GM21526 (cell line): ENCODE results near the gene KTN1.

Experiments used
- ATAC-seq: cut with Tn5 transposase; IDR thresholded peaks from one replicate; pipeline ENCODE4 v1.9.1; 2021; ENCODE audit warnings: moderate library complexity; ENCODE audit not compliant: unreplicated experiment, low FRiP score

The KTN1 gene

DNA sequence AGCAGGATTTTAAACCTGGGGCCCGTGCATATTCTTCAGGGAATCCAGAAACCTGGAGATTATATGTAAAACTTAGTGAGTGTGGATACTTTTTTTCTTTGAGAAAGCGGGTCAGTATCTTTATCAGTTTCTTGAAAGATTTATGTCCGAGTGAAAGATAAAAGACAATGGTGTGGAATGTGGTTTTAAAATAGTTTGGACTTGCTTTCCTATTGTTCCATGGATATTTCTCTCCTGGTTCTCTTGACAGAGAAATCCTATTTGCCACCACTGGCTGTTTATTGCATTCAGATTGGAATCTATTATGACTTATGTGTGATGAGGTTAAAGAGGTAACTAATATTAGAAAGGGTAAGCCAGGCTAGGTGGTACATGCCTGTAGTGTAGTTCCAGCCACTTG lies 27.4 kb downstream of the KTN1 start:
- ATAC-seq: no peak

DNA sequence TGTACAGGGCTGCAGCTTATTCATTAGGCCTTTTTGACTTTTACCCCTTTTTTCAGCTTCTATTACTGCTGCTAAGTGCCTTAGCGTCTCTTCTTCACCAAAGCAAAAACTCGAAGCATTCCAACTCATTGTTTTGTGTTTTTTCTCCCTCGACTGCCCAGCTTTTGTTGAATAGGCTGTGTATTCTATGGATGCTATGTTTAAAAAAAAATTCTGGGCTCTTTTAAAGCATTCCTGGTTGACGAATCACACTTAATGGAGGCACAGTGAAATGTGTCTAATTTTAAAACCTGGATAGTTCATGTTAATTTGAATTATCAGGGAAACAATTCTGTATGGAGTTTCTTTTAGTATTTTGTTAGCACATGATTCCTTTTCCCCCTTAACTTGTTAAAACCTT lies 29.7 kb downstream of the KTN1 start:
- no peak for ATAC-seq

DNA sequence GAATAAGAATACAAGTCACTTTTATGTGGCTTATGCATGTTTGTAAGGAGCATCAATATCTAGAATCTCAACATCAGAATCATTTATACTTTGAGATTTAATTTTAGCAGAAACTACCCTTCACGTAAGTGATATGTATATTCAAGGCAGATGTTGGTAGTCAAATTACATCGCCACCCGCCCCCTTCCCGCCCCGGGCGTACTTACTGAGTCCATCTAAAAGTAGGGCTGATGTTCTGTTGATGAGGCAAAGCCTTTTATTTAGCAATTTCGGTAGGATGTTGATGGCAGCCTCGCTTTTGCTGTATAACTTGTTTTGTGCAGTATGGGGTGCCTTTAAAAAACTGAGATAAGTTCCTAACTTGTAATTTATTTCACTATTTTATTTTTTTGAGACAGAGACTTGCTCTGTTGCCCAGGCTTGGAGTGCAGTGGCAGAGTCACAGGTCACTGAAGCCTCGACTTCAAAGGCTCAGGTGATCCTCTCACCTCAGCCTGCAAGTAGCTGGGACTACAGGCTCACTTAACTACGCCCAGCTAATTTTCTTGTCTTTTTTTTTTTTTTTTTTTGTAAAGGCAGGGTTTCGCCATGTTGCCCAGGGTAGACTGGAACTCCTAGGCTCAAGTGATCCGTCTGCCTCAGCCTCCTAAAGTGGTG lies 30.8 kb downstream of the KTN1 start:
- ATAC-seq: no peak

DNA sequence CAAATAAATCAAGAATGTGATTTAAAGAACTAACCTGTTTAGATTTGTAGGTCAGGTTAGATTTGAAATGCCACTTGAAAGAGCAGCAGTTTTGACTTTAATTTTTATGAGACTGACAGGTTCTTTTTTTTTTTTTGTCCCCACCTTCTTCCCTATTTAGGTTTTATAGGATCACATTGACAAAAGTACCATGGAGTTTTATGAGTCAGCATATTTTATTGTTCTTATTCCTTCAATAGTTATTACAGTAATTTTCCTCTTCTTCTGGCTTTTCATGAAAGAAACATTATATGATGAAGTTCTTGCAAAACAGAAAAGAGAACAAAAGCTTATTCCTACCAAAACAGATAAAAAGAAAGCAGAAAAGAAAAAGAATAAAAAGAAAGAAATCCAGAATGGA lies 31.9 kb downstream of the KTN1 start:
- ATAC-seq: no peak

DNA sequence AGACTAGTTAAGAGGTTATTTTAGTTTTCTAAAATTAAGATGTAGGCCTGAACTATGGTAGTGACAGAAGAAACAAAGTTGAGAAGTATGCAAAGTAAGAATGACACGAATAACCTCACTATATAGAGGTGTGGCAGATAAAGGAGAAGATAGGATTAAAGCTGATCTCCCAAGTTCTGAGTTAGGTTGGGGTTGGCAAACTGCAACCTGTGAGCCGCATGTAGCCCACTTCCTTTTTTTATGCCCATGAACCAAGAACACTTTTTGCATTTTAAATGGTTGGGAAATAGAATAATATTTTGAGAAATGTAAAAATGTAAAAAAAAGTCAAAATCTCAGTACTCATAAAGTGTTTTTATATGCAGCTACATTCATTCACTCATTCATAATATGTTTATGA lies 34.3 kb downstream of the KTN1 start:
- ATAC-seq: no peak

DNA sequence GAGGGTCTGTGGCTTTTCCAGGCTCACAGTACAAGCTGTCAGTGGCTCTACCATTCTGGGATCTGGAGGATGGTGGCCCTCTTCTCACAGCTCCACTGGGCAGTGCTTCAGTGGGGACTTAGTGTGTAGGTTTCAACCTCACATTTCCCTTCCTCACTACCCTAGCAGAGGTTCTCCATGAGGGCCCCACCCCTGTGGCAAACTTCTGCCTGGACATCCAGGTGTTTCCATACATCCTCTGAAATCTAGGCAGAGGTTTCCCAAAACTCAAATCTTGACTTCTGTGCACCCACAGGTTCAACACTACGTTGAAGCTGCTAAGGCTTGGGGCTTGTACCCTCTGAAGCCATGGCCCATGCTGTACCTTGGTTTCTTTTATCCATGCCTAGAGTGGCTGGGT lies 40.3 kb downstream of the KTN1 start:
- ATAC-seq: no peak

DNA sequence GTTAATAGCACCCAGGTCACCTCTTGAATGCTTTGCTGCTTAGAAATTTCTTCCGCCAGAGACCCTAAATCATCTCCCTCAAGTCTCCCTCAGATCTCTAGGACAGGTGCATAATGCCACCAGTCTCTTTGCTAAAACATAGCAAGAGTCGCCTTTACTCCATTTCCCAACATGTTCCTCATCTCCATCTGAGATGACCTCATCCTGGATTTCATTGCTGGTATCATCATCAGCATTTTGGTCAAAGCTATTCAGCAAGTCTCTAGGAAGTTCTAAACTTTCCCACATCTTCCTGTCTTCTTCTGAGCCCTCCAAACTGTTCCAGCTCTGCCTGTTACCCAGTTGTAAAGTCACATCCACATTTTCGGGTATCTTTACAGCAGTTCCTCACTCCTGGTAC lies 41.0 kb downstream of the KTN1 start:
- no peak for ATAC-seq

DNA sequence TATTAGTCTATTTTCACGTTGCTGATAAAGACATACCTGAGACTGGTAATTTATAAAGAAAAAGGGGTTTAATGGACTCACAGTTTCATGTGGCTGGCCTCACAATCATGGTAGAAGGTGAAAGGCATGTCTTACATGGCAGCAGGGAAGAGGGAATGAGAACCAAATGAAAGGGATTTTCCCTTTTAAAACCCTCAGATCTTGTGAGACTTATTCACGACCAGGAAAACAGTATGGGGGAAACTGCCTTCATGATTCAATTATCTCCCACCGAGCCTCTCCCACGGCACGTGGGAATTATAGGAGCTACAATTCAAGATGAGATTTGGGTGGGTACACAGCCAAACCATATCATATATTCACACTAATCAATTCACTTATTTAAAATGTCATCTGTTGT lies 41.4 kb downstream of the KTN1 start:
- ATAC-seq: no peak

DNA sequence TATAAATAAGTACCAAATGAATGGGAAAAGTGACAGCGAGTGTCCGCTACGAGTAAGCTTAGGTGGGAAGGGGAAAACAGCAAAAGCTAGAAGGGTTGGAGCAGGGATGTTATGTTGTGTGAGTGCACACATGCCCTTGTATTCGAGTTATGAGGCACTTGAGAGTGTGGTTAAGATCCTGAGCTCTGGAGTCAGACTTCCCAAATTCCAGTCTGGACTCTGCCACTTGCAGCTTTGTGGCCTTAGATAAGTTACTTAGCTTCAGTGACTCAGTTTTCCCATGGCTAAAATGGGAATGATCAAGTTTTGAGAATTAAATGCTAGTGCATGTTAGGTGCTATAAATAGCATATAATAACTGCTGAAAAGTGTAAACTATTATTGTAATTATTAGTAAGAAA lies 44.9 kb downstream of the KTN1 start:
- ATAC-seq: no peak

DNA sequence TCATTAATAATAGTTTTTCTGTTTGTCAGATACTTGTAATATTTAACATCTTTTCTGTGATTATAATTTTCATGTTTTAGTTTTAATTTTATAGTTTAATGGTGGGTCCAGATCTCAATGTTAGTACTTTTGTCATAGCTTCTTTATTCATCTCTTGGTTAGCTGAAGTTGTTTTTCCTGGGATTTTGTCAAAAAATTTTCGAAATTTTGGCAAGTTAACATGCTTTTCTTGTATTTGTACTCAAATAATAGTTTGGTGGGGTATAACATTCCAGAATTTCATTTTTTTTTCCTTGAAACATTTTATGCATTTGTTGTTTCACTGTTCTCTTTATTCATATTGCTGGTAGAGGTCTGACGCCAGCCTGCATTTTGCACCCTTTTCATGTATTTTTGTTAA lies 45.5 kb downstream of the KTN1 start:
- no peak for ATAC-seq

DNA sequence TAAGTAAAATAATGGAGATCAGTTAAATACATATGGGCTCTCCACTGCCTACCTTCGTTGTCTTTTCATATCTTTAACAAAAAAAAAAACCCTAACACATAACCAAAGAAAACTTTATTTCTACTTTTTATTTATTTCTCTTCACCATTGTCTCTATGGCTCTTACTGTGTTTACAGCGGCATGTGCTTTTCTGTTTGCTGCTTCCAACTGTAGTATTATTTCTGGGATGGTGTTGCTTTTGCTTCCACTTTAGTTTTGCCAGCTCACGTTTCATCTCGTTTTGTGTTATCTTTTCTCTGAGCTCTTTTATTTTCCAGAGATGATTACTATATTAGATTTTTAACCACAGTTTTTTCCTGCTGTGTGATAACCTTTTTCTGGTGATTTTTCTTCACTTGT lies 46.1 kb downstream of the KTN1 start:
- no peak for ATAC-seq

DNA sequence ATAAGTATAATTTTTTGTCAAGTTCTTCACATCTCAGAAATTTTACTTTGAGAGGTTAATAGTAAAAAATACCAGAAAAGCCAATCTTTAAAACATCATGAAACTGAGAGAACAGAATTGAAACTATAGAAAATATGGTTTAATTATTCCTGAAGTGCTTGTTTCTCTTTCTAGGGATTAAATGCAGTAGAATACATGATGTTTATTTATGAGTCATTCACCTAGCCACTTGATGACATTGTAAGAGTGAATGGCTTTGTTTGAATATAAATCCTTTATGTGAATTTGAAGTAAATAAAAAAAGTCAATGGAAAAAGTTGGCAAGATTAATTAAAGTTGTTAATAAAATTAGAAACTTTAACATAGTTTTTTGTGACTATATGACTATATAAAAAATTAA lies 48.4 kb downstream of the KTN1 start:
- ATAC-seq: no peak

DNA sequence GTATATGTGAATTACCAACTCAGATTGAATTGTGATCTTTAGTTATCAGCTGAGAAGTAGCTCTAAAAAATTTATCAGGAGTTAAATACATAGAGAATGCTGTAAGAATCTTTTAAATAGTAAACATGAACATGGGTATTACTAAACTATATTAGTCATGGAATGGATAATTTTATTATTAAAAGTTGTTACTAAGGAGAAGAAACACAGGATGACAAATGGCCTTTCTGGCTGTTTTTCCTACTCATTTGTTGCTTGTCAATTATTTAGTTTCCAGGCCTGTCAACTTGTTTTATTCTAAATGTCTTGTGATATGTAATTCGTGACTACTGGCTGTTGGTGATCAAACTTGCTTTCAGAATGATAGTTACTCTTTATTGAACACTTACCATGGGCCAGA lies 58.7 kb downstream of the KTN1 start:
- ATAC-seq: no peak

DNA sequence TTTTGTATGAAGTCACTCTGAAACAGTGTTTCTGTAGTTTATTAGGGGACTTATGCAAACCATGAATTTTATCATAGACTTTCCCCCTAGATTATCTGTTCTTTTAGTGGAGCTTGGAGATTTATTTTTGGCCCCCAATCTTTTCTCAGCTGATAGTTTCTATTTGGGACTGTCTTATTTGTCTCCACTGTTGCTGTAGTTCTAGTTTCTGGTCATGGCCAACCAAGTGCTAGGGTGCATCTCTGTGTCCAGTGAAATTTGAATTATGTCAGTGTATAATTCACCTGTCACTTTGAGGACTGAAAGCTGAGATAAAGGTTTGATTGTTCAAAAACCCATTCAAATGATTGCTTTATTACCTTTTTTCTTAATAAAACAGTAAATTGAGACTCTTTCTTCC lies 61.3 kb downstream of the KTN1 start:
- no peak for ATAC-seq

DNA sequence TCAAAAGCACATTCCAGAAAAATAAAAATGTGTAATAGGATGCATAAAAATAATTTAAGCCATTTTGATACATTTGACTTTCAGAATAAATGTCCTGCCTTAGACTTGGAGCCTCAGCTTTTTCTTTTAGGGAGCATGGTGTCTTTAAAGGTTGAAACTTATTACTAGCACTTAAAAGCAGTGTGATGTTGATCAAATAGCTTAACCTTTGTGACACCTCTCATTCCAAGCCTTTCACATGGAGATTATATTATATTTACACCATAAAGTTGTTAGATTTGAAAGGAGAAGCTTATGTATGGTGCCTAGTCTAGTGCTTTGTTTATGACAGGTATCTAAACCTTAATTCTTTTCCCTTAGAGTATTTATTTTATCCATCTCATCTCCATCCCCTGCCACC lies 61.9 kb downstream of the KTN1 start:
- no peak for ATAC-seq

DNA sequence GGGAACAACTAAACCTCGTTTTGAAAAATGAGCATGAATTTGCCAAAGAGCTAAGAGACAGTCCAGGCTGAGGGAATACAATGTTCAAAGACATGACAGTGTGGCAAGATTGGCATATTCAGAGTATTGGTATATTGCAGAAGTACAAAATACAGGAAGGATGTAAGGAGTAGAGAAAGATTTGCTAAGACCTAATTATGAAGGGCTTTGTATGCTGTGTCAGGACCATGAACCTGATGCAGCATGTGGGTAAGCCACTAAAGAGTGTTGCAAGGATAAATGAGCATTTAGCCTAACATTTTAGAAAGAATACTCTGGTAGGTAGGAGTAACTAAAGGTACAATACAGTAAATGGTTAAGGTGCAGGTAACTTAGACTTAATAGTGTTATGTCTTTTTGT lies 65.1 kb downstream of the KTN1 start:
- no peak for ATAC-seq

DNA sequence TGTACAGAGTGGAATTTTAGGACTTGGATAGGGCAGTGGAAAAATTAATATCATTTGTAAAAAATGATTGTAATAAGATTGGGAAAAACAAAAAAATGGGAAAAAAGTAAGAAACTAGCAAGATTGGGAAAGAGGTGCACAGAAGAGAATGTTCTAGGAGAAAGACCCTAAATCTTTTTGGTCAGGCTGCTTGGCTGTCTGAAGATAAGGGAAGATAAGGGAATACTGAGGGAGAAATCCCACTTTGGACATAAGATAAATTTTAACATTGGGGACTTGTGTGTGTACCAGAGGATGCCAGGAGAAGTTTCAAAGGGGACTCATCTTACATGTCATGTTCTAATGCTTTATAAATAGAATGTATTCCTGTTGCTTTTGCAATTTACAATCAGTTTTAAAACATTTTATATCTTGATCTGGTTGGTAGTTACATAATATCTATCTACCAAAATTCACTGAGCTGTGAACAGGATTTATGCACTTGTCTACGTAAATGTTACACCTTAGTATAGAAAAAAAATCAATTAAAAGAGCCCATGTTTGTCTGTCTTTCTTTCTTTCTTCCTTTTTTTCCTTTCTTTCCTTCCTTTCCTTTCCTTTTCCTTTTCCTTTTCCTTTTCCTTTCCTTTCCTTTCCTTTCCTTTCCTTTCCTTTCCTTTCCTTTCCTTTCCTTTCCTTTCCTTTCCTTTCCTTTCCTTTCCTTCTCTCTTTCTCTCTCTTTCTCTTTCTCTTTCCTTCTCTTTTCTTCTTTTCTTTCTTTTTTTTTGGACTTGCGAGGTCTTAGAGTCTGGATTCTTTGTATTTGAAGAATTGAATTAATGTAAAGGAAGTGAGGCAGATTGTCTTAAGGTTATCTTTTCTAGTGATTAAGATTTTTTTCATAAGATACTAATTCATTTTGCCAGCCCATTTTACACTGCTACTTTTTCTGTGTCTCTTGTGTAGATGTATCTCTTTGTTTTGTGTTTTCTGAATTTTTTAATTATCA lies 66.1 kb downstream of the KTN1 start:
- ATAC-seq: no peak

DNA sequence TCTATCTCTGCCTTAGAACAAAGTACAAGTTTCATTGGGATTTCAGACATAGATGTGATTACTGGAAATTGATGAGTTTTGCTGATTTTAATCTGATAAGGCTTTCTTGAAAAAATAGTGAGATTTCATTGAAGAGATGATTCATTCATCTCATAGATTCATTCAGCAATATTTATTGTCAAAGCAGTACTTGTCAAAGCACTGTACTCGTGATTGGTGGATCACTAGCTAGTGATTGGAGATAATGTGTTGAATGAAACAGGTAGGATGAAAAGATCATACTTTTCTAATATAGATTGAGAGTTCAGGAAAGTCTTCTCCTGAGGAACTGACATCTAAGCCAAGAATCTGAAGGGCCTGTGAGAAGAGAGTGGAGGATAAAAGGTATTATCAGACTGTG lies 71.0 kb downstream of the KTN1 start:
- no peak for ATAC-seq

DNA sequence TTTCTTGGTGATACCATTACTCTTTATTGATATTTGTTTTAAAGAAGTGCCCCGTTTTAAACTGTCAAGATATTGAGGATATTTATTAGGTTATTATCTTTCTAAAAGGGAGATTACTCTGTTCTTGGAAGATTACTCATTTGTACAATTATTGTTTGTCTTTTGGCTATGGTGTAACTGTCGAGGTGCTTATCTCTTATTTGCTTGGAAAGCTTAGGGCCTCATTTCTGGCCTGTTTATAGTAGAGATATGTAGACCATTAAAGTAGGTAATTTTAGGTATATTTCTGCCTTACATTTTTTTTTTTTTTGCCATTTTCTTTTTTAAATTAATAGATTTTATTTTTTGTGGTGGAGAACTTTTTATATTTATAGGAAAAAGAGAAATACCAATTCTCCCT lies 74.2 kb downstream of the KTN1 start:
- no peak for ATAC-seq

DNA sequence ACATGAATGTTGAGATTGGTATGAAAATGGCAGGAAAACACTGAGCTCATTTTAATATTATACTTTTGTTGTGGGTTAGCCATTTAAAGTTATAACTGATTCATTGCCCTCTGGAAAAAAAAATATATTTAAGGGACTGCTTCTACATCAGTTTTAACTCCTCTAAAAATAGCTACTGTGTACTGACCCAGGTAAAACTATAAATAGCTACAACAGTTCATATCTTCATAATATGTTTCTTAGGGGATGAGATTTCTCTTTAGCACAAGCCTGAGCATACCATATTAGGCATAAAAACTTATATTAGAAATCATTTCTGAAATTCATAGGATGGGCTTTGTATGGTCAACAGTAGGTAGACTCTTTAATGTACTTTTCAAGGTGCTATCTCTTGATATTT lies 81.0 kb downstream of the KTN1 start:
- ATAC-seq: no peak

DNA sequence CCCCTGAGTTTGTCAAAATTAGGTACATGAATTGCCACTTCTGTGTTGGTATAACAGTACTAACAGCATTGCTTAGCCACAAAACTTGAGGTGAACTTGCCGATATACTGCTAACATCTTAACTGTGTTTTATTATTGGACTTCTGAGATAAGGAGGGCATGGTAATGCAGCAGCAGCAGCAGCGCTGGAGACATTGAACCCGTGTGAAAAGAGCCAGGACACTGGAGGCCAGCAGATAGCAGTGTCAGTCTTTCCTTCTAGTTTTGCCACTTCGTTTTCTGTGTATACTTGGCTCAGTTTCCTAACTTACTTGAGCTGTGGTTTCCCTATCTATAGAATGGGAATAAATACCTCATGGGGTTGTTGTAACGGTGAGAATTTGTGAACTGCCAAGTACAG lies 82.7 kb downstream of the KTN1 start:
- no peak for ATAC-seq

DNA sequence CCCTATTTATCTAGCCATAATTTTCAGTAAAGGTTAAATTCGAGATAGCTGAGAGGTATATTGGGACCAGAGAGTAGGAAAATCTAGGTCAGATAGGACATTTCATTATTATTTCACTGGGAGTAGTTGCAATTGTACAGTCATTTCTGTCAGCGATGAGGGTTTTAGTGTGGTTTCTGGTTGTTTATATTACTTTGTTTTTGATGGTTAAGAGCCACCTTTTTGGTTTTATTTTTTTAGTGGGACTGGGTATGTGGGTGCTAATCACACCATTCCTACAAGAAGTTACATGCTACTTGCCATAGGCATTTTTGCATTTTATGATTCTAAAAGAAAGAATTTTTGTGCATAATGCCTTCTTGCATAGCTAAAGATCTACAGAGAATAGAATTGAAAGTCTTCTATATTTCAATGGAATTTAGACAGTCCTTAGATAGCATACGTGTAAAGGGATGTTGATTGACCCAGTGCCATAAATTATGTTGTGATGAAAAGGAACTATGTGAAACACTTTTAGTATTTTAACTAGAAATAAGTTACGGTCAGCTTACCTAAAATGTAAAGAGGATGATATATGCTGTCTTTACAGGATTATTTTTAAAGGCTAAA lies 85.2 kb downstream of the KTN1 start:
- no peak for ATAC-seq
